BJ (cell line): ENCODE results near the gene KCNJ15. TPM values are rescaled to one million over a fixed set of nuclear protein-coding genes. Genes with fewer than 3 reads are reported as not detected.

Experiments used
- CTCF ChIA-PET: fragments of 350-600 bp; formaldehyde crosslinking; extraction: SDS; loops from one replicate; lab custom pipeline; 2021; ENCODE audit warnings: antibody characterized with exemption, inconsistent platforms; lab: Yijun Ruan, JAX
- POLR2A ChIA-PET: fragments of 300-600 bp; sonication (Branson Sonifier 250); formaldehyde crosslinking; extraction: SDS; loops from one replicate; lab custom pipeline; 2021; ENCODE audit warnings: antibody characterized with exemption; lab: Charles Lee
- DNase-seq: peaks from one replicate; pipeline ENCODE4 v3.0.0-alpha.2; 2011; ENCODE audit warnings: low read depth
- H3K27me3 ChIP-seq: 2 replicates; pipeline ENCODE4 v1.6.0; 2011; ENCODE audit warnings: low read length; ENCODE audit not compliant: control insufficient read depth, insufficient read depth
- H3K36me3 ChIP-seq: 2 replicates; pipeline ENCODE4 v1.5.1; 2011; ENCODE audit warnings: low read length; ENCODE audit not compliant: control insufficient read depth, insufficient read depth
- H3K4me3 ChIP-seq: 2 replicates; pipeline ENCODE4 v1.5.1; 2011; ENCODE audit warnings: low read depth, mild to moderate bottlenecking, control low read depth, low read length
- CTCF ChIP-seq: IDR thresholded peaks from 2 replicates; pipeline ENCODE4 v1.5.1; 2011; ENCODE audit warnings: low read depth, mild to moderate bottlenecking, control low read depth, inconsistent platforms, low read length, moderate library complexity; ENCODE audit not compliant: insufficient read depth
- polyA plus RNA-seq: library from polyadenylated mRNA; depleted of rRNA; stranded (reverse); fragments of >200 nt; gene quantifications from 2 replicates; pipeline ENCODE4 v1.2.3, GENCODE V29; 2011

KCNJ15 gene
- polyA plus RNA-seq, 1 experiment, result 0.02 TPM

- DNase-seq, result no peak
- no peak for TF ChIP-seq CTCF
- Histone ChIP-seq H3K27me3 (no peaks in the 10 kb centered on the region), H3K4me3 (no peak overlapping the region), H3K36me3 (no peaks in the 10 kb centered on the region)
- ChIA-PET POLR2A (no interaction called here), CTCF (interaction anchor here (0.8 to 1.8 kb wide), 3 partner anchors 29 to 107 kb away, joined by 3 to 5 read pairs (median 3); no protein-coding TSS in a partner anchor)
These were observed 7.5 kb upstream of the KCNJ15 start for GRCh38 chr21:38249256-38249655.

GRCh38 chr21:38249696-38250278 lies 7.0 kb upstream of the KCNJ15 start:
- POLR2A ChIA-PET, result no interaction called here

GRCh38 chr21:38250991-38251418 lies 5.8 kb upstream of the KCNJ15 start:
- H3K36me3 ChIP-seq, result no peaks in the 10 kb centered on the region
- TF ChIP-seq CTCF, result no peak
- ChIA-PET POLR2A (no interaction called here), CTCF (interaction anchor here (1.8 kb wide), 1 partner anchor 102 kb away, joined by 5 read pairs; no protein-coding TSS in a partner anchor)
- no peaks in the 10 kb centered on the region for H3K27me3 ChIP-seq
- H3K4me3 ChIP-seq, result no peak overlapping the region
- no peak for DNase-seq

More at GRCh38 chr21:38249696-38250278, 7.0 kb upstream of the KCNJ15 start:
- CTCF ChIA-PET, result interaction anchor here (1.4 to 1.8 kb wide), 2 partner anchors 29 to 103 kb away, joined by 3 to 5 read pairs; no protein-coding TSS in a partner anchor
- Histone ChIP-seq H3K27me3 (no peaks in the 10 kb centered on the region), H3K4me3 (no peak overlapping the region), H3K36me3 (no peaks in the 10 kb centered on the region)
- TF ChIP-seq CTCF, result no peak
- no peak for DNase-seq

- ChIA-PET CTCF (interaction anchor here (0.9 to 2.0 kb wide), 2 partner anchors 19 to 101 kb away, joined by 3 to 4 read pairs; no protein-coding TSS in a partner anchor), POLR2A (no interaction called here)
- Histone ChIP-seq H3K27me3 (peaks cover 1% of the 10 kb centered on the region), H3K36me3 (no peaks in the 10 kb centered on the region), H3K4me3 (no peak overlapping the region)
- TF ChIP-seq CTCF, result no peak
- no peak for DNase-seq
These were observed 1.8 kb upstream of the KCNJ15 start for GRCh38 chr21:38254970-38255369.

GRCh38 chr21:38255571-38256117 lies 1.1 kb upstream of the KCNJ15 start:
- H3K36me3 ChIP-seq, result no peaks in the 10 kb centered on the region
- TF ChIP-seq CTCF, result no peak
- CTCF ChIA-PET, result interaction anchor here (0.9 to 2.0 kb wide), 2 partner anchors 20 to 101 kb away, joined by 3 to 4 read pairs; no protein-coding TSS in a partner anchor

More at GRCh38 chr21:38255571-38256117, 1.1 kb upstream of the KCNJ15 start:
- POLR2A ChIA-PET, result no interaction called here
- no peak for DNase-seq
- H3K27me3 ChIP-seq, result peaks cover 1% of the 10 kb centered on the region
- H3K4me3 ChIP-seq, result no peak overlapping the region
